ENCODE results near the gene PTPRK.

DNA sequence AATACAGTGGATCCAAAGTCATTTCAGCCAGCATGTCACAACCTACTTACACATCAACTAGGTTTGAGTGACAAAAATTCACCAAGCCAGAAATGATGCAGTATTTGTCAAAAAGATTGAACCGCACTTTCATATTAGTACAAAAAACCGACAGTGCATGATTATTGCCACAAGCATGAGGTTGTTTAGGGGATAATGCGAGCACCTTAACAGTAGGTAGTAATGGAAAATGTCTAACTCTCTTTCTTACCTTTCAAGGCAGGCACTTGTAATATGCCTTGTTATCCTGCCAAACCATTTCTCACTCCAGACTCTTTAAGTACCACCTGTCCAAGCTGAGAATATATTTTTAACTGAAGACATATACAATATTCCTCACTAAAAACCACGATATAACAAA is 349.2 kb downstream of the PTPRK start:
- TF ChIP-seq POLR2A (IDR thresholded peaks at IDR 0.05; ENCODE audit: low read length): no peak
- TF ChIP-seq GATA1 (IDR thresholded peaks at IDR 0.05; ENCODE audit: low read depth, low read length): no peak

Data from erythroblast (primary cell).